ENCODE results near the gene SRF.

The SRF gene

GRCh38 chr6:43219119-43219518, 48.0 kb downstream of the SRF start:
- no peak for DNase-seq

DNA sequence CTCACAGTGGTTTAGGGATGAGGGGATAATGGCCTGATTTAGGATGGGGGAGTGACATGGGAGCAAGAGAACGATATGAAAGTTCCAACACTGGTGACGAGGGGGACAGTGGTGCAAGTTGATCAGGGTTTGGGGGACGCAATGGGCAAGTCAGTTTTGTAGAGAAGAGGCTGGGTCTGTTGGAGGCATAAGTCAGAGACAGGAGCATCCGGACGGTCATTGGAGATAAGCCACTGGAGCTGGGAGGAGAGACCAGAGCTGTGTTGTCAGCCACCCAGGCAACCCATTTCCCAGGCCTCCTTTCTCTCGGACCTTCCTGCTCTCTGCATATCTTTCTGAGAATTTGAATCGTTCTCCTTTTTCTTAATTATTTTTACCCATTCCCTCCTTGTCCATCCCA, 48.7 kb downstream of the SRF start:
- DNase-seq: no peak

DNA sequence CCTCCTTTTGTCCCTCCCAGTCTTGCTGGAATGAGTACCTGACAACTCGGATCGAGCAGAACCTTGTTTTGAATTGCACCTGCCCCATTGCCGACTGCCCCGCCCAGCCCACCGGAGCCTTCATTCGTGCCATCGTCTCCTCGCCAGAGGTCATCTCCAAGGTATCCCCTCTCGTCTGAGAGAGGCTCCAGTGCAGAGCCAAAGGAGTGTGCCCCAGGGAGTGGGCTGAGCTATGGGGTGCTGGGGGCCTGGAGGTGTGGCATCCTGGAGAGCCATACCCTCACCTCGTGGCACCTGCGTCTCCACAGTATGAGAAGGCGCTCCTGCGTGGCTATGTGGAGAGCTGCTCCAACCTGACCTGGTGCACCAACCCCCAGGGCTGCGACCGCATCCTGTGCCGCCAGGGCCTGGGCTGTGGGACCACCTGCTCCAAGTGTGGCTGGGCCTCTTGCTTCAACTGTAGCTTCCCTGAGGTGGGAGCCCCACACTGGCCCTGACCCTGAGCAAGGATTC, 49.4 kb downstream of the SRF start:
- no peak for DNase-seq

DNA sequence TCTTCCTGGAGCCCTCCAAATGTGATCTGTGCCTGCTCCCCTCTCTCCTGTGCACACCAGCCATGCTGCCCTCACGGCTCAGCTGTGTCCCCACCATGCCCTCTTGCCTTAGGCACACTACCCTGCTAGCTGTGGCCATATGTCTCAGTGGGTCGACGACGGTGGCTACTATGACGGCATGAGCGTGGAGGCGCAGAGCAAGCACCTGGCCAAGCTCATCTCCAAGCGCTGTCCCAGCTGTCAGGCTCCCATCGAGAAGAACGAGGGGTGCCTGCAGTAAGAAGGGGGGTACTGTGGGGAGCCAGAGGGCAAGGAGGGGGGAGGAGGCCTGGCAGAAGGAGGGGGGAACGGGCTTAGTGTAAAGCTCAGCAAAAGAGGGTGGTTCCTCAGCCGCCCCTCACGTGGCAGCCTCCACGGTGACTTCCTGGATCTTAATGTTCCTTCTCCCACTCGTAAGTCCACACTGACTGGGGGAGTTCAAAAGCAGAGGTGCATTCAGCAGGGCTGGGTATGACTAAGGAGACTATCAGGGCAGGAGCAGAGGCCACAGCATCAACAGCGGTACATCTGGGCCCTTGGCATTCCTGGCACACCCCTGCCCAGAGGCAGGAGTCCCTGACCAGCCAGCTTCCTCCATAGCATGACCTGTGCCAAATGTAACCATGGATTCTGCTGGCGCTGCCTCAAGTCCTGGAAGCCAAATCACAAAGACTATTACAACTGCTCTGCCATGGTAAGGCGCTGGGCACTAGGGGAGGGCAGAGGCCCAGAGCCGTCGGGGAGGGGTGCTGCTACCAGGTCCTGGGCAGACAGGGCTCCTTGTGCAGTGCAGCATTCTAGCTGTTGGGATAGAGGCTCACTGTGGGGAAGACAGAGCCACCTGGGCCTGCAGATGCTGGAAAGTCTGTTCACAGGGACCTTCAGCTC, 50.2 kb downstream of the SRF start:
- DNase-seq: no peak

- no peak for DNase-seq
Measured at GRCh38 chr6:43222418-43223059, 51.5 kb downstream of the SRF start.

DNA sequence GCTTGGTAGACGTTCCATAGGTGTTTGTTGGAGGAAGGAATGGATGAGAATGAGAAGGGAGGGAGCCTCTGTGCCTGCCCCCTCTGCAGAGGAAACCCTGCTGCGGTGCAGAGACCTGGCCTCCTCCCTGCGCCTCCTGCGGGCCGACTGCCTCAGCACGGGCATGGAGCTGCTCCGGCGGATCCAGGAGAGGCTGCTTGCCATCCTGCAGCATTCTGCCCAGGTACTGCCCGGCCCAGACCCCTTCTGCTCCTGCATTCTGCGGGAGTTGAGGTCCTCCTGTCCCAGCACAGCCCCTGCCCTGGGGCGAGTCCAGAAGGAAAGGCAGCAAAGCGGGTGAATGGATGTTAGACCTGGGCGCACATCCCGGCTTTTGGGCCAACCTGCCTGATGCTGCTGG, 52.1 kb downstream of the SRF start:
- DNase-seq: no peak

DNA sequence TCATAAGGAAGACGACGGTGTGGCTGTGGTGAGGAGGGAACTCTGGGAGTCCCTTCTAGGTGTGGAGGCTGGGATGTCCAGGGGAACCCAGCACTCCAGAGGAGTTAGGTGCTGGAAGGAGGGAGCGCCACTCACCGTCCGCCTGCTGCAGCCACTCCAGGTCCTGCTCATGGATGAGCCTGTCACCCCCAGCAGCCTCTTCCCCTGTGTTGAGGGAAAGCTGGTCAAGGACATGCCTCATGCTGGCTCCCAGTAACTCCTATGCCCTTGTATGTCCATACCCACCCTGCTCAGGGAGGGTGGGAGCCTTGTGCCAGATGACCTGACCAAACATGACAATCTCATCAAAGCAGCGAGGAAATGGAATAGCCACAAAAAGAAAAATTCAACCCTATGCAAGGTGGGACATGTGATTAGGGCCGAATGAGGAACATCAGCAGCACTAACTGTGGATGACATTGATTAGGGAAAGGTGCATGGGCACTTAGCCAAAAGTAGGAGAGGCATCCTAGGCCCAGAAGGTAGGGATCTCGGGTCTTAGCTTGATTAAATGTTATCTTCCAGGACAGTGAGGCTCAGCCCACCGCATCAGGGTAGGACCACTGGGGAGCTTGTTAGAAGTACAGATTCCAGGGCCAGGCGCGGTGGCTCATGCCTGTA, 55.3 kb downstream of the SRF start:
- no peak for DNase-seq

GRCh38 chr6:43228951-43229802, 58.1 kb downstream of the SRF start, which contains the start of gene DNPH1:
DNPH1 (minus strand) TSS chr6:43229481; CDS start chr6:43229456, 25 bp downstream.
- peak; percentile 79 for DNase-seq

- DNase-seq: no peak
Measured at GRCh38 chr6:43229803-43230620, 58.9 kb downstream of the SRF start.

GRCh38 chr6:43231053-43231452, 60.0 kb downstream of the SRF start:
- no peak for DNase-seq

All from stimulated activated CD4-positive, alpha-beta T cell treated with anti-CD3 and anti-CD28 coated beads, Interleukin-4, amount 100 ng/mL, for 24 hours (primary cell).